GM12875 (cell line): ENCODE results near the gene GPR162.

ENCODE experiments used
- H3K4me3 ChIP-seq: one replicate; pipeline ENCODE4 v1.5.1; 2011; ENCODE audit warnings: low read depth, low read length, control low read depth
- TF ChIP-seq, protein P1 (sequence below): IDR thresholded peaks from 2 replicates; pipeline ENCODE4 v1.5.1; 2011; ENCODE audit warnings: low read depth, mild to moderate bottlenecking, control low read depth, inconsistent platforms, low read length, moderate library complexity, borderline replicate concordance; ENCODE audit not compliant: insufficient read depth

The GPR162 gene

DNA sequence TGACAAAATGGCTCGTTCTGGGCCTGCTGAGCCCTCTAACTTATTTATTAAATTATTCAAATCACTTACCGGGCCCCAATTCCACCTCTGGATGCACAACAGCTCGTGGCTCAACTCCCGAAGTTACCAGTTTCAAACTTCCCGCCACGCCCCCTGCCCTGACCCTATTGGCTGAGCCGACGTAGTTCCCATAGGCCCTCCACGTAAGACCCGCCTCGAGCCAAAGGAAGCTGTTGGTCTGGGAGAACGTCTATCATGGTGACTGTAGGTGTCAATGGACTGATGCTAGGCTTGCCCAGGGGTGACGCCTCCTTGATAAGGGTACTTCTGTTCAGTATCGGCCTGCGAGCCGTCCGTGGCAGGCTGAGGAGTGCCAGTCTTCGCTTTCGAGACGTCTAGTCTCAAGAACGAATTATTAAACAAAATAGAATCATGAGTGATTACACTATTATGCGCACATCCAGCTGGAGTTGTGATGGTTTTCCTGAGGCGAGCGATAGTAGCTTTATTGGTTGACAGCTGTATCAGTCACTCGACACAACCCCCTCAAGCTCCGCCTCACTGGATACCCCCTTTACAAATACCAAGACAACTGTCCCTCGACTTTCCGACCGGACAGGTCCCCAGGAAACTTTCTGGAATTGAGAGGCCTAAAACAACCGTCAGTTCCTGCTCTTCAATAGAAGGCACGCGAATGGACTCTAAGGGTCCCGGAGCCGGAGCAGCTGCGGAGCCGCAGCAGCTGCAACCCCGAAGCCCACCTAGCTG lies 29.7 kb downstream of the GPR162 start, which contains the start of gene CDCA3:
TSS of gene CDCA3 (minus strand) at position 134 of the 768 bp plus-strand sequence. CDS start 334 bp downstream, outside the sequence.
- TF ChIP-seq, protein P1, sequence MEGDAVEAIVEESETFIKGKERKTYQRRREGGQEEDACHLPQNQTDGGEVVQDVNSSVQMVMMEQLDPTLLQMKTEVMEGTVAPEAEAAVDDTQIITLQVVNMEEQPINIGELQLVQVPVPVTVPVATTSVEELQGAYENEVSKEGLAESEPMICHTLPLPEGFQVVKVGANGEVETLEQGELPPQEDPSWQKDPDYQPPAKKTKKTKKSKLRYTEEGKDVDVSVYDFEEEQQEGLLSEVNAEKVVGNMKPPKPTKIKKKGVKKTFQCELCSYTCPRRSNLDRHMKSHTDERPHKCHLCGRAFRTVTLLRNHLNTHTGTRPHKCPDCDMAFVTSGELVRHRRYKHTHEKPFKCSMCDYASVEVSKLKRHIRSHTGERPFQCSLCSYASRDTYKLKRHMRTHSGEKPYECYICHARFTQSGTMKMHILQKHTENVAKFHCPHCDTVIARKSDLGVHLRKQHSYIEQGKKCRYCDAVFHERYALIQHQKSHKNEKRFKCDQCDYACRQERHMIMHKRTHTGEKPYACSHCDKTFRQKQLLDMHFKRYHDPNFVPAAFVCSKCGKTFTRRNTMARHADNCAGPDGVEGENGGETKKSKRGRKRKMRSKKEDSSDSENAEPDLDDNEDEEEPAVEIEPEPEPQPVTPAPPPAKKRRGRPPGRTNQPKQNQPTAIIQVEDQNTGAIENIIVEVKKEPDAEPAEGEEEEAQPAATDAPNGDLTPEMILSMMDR, result no peak
- H3K4me3 ChIP-seq, result peak within 1 kb of the TSS; percentile 86

DNA sequence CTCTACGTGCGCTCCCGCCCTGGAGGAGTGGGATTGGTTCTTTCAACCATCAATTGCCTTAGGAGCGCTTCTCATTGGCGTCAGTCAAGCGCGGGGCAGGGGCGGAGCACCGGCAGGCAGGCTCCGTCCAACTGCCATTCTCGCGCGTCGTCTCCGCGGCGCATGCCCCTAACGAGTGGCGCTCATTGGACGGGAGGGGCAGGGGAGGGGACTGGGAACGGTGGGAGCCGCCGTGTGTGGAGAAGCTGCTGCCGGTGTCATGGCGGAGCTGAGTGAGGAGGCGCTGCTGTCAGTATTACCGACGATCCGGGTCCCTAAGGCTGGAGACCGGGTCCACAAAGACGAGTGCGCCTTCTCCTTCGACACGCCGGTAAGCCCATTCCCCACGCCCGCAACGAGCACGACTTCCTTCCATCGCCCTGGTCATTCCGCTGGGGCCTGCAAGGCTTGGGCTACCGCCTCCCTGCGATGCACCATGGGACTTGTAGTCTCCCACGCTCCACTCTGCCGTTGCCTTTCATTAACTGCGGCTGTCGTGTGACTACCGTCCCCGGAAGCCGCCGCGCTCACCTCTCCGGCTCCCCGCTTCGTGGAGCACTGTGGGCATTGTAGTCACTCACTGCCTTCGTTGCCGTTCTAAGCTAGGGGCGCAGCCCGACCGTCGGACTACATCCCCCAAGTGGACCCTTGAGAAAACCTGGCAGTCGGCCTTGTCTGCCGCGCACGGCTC lies 30.5 kb downstream of the GPR162 start, which contains the start of gene USP5:
TSS of gene USP5 (plus strand) at position 230 of the 730 bp plus-strand sequence. CDS start at position 260, 30 bp downstream.
- peak within 1 kb of the TSS; percentile 86 for H3K4me3 ChIP-seq
- TF ChIP-seq, protein P1, result no peak

DNA sequence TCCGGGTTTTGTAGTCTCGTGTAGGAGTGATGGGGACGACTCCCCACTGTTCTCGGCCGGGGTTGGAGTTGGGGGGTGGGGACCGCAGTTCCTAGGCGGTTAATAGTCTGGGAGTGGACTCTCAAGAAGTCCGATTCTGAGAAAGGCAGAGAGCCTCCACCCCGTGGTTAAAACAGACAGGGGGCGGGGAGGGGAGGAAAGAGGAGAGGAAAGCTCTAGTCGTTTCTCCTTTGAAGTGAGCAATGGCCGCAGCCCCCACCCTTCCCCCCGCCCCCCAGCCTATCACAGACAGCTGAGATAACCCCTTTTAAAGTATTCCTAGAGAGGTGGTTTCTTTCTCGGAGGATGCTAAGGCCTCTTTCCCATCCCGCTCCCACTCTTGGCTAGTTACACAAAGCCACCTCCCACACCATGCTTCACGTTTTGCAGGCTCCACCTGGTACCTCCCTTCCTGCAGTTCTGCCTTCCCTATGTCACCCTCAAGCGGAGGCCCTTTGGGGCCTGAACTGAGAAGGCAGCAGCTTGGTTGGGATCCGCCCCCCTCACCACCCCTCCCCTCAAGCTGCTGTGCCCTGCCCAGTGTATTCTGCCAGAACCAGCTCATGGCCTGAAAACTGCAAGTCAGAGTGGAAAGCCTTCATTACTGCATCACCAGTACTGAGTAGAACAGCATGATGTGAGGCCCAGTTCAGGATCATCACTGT lies 31.2 kb downstream of the GPR162 start:
- peak overlapping the region; percentile 86 for H3K4me3 ChIP-seq
- TF ChIP-seq, protein P1, result no peak

DNA sequence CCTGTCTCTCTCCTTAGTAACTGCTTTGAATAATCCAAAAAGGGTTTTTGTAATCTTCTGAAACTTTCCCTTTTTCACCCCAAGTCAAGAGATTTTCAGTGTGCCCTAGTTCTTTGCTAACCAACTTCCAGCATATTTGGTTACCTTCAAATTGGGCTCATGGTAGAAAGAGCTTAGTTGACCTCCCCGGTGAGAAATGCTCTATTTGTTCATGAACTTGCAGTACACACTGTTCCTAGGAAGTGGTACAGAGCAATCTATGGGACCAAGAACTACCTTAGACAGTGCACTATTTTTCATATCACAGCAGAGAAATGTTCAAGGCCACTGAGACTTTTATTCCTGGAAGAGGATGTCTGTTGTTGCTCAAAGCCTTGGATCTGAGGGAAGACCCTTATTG lies 32.0 kb downstream of the GPR162 start:
- no peak overlapping the region for H3K4me3 ChIP-seq
- TF ChIP-seq, protein P1, result no peak

DNA sequence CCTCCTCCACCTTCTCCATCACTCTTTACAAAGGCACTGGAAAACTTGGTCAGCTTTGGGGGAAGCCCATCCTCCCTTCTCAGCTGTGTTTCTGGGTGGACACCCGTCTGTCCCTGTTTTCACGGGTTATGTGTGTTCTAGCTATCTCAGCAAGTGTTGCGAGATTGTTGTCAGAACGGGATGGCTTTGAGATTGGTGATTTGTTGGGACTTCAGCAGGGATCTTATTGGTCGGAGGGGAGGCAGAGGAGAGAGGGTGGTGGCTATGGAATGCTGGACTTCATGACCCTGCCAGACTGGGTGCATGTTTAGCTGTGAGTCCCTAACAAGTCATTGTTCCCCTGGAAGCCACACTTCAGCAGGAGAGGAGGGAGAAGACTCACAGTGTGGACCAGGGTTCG lies 32.4 kb downstream of the GPR162 start:
- TF ChIP-seq, protein P1, result no peak
- no peak overlapping the region for H3K4me3 ChIP-seq

DNA sequence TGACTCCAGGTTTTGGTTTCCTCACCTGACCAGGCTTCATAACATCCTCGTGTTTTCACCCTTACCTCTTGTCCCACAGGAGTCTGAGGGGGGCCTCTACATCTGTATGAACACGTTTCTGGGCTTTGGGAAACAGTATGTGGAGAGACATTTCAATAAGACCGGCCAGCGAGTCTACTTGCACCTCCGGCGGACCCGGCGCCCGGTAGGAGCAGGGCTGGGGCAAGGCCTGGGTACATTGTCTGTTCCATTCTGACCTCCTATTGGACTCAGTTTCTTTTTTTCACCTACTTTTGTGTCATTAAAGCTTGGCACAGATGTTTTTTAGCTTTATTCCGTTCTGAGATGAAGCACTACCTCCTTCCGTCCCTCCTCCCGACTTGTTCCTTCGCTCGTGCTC lies 33.7 kb downstream of the GPR162 start:
- H3K4me3 ChIP-seq, result no peak overlapping the region
- TF ChIP-seq, protein P1, result no peak
